HG03280 (cell line): ENCODE results near the gene CNTD1.
"Not testable (repeated sequence)": the region's sequence is repeated elsewhere in the genome, so short reads cannot be mapped to it uniquely, and the experiment has no call there.

Source experiments
- ATAC-seq: cut with Tn5 transposase; IDR thresholded peaks from one replicate; pipeline ENCODE4 v1.9.1; 2021; ENCODE audit warnings: mild to moderate bottlenecking, moderate library complexity; ENCODE audit not compliant: unreplicated experiment

The CNTD1 gene

GRCh38 chr17:42798383-42799380, at the start of gene CNTD1, which contains the start of gene COA3:
TSS of gene CNTD1 (plus strand) at chr17:42798861. CDS start at chr17:42799068, 207 bp downstream.
TSS of gene COA3 (minus strand) at chr17:42798704. CDS start at chr17:42798681, 23 bp downstream.
- peak; percentile 93 for ATAC-seq

GRCh38 chr17:42748908-42749798, 49.5 kb upstream of the CNTD1 start:
- no peak for ATAC-seq

- no peak for ATAC-seq
Observed at GRCh38 chr17:42750739-42751344, 47.8 kb upstream of the CNTD1 start.

GRCh38 chr17:42751628-42752027, 47.0 kb upstream of the CNTD1 start:
- no peak for ATAC-seq

- no peak for ATAC-seq
Observed at GRCh38 chr17:42754782-42755181, 43.9 kb upstream of the CNTD1 start.

- no peak for ATAC-seq
Observed at GRCh38 chr17:42759982-42760651, 38.5 kb upstream of the CNTD1 start.

GRCh38 chr17:42760652-42761581, 37.7 kb upstream of the CNTD1 start, which contains the start of gene RAMP2:
TSS of gene RAMP2 (plus strand) at chr17:42761227. CDS start at chr17:42761262, 35 bp downstream.
- no peak for ATAC-seq

- ATAC-seq = no peak
Observed at GRCh38 chr17:42761638-42762037, 37.0 kb upstream of the CNTD1 start.

- ATAC-seq = no peak
Observed at GRCh38 chr17:42766124-42766523, 32.5 kb upstream of the CNTD1 start.

GRCh38 chr17:42767512-42767911, 31.1 kb upstream of the CNTD1 start:
- ATAC-seq = no peak

GRCh38 chr17:42768006-42768405, 30.7 kb upstream of the CNTD1 start:
- ATAC-seq = not testable (repeated sequence)

GRCh38 chr17:42769964-42770363, 28.7 kb upstream of the CNTD1 start:
- ATAC-seq = not testable (repeated sequence)

- no peak for ATAC-seq
Observed at GRCh38 chr17:42772945-42773289, 25.7 kb upstream of the CNTD1 start.

GRCh38 chr17:42773290-42774035, 25.2 kb upstream of the CNTD1 start, which contains the start of gene VPS25:
TSS of gene VPS25 (plus strand) at chr17:42773449. CDS start at chr17:42773476, 27 bp downstream.
- ATAC-seq = no peak

- ATAC-seq = no peak
Observed at GRCh38 chr17:42774066-42774745, 24.5 kb upstream of the CNTD1 start.

GRCh38 chr17:42775534-42776098, 23.0 kb upstream of the CNTD1 start:
- no peak for ATAC-seq

- no peak for ATAC-seq
Observed at GRCh38 chr17:42778570-42778969, 20.1 kb upstream of the CNTD1 start.
